OCI-LY7 (cell line): ENCODE results near the gene DBN1.

ENCODE experiments used
- CTCF ChIP-seq: fragments of 200-600 bp; sonication (generic); conservative IDR thresholded peaks from 2 replicates; pipeline ENCODE4 v1.5.1; 2014; ENCODE audit warnings: mild to moderate bottlenecking, antibody characterized with exemption, low read length, moderate library complexity, mixed read lengths
- EZH2phosphoT487 ChIP-seq: fragments of 200-600 bp; sonication (generic); IDR thresholded peaks from 2 replicates; pipeline ENCODE4 v1.6.1; 2018; ENCODE audit warnings: low read depth, borderline replicate concordance, mild to moderate bottlenecking, mixed run types, antibody characterized with exemption, low read length, moderate library complexity, mixed read lengths

- TF ChIP-seq CTCF (peak; percentile 51; the same call in 1 of the 2 replicates), EZH2phosphoT487 (no peak)
Measured at GRCh38 chr5:177448244-177448950, 25.0 kb downstream of the DBN1 start.
